Panc1 (cell line): ENCODE results near the gene SLC43A2. TPM values are rescaled to one million over a fixed set of nuclear protein-coding genes. Genes with fewer than 3 reads are reported as not detected.

Source experiments
- ATAC-seq: fragments of 200-7000 bp; cut with Tn5 transposase; 2 replicates; pipeline ENCODE4 v1.9.1; 2020; ENCODE audit warnings: mild to moderate bottlenecking, moderate library complexity
- BruUV-seq: library from RNA; stranded (reverse); fragments of 400-500 nt; replicated peaks from 2 replicates; lab custom pipeline; 2021; lab: Mats Ljungman, UMichigan
- CTCF ChIA-PET: fragments of 300-600 bp; sonication (Branson Sonifier 250); formaldehyde crosslinking; loops from one replicate; lab custom pipeline; 2022; ENCODE audit warnings: antibody characterized with exemption; lab: Charles Lee
- POLR2A ChIA-PET: fragments of 300-600 bp; sonication (Branson Sonifier 250); formaldehyde crosslinking; loops from one replicate; lab custom pipeline; 2022; ENCODE audit warnings: antibody characterized with exemption; lab: Charles Lee
- DNase-seq: peaks from one replicate; pipeline ENCODE4 v3.0.0-alpha.2; 2010; ENCODE audit warnings: low read depth, low spot score
- H3K27ac ChIP-seq: 2 replicates; pipeline ENCODE4 v1.5.1; 2011; ENCODE audit warnings: mild to moderate bottlenecking, low read length, inconsistent platforms
- H3K27me3 ChIP-seq: fragments of 200-500 bp; sonication (Bioruptor generic); 2 replicates; pipeline ENCODE4 v1.6.0; 2014; ENCODE audit warnings: low read length, inconsistent platforms; ENCODE audit not compliant: control insufficient read depth, insufficient read depth
- H3K36me3 ChIP-seq: fragments of 200-500 bp; sonication (Bioruptor generic); 2 replicates; pipeline ENCODE4 v1.5.1; 2014; ENCODE audit warnings: inconsistent platforms, mild to moderate bottlenecking, low read length, moderate library complexity; ENCODE audit not compliant: control insufficient read depth, insufficient read depth
- H3K4me1 ChIP-seq: 2 replicates; pipeline ENCODE4 v1.5.1; 2011; ENCODE audit warnings: inconsistent platforms, mild to moderate bottlenecking, low read length, moderate library complexity; ENCODE audit not compliant: control insufficient read depth, insufficient read depth
- H3K4me3 ChIP-seq, 2 experiments: 2 replicates each; pipeline ENCODE4 v1.5.1; 2011 to 2012; ENCODE audit warnings: low read depth in 2 of 2, low read length in 2 of 2, mild to moderate bottlenecking in 2 of 2, inconsistent platforms in 1 of 2, moderate library complexity in 1 of 2
- H3K9me3 ChIP-seq: fragments of 200-500 bp; sonication (Bioruptor generic); 2 replicates; pipeline ENCODE4 v1.5.1; 2014; ENCODE audit warnings: low read depth, mild to moderate bottlenecking, inconsistent platforms, low read length, moderate library complexity; ENCODE audit not compliant: control insufficient read depth, insufficient read depth
- CTCF ChIP-seq: fragments of 450-650 bp; IDR thresholded peaks from 2 replicates; pipeline ENCODE4 v1.5.1; 2017; ENCODE audit warnings: mild to moderate bottlenecking
- POLR2AphosphoS5 ChIP-seq: IDR thresholded peaks from 2 replicates; pipeline ENCODE4 v1.6.1; 2012; ENCODE audit warnings: mild to moderate bottlenecking, low read depth, low read length, moderate library complexity
- REST ChIP-seq, 2 experiments: IDR thresholded peaks; 2 replicates each; pipeline ENCODE4 v1.6.1; 2011 to 2012; ENCODE audit warnings: low read depth in 2 of 2, control low read depth in 1 of 2, low read length in 1 of 2, mild to moderate bottlenecking in 1 of 2, moderate library complexity in 1 of 2; ENCODE audit not compliant: insufficient read depth in 1 of 2
- SIN3A ChIP-seq: IDR thresholded peaks from 2 replicates; pipeline ENCODE4 v1.6.1; 2012; ENCODE audit warnings: low read depth, mild to moderate bottlenecking, low read length, moderate library complexity, borderline replicate concordance; ENCODE audit not compliant: insufficient read depth
- TCF7L2 ChIP-seq: IDR thresholded peaks from 2 replicates; pipeline ENCODE4 v1.6.1; 2011; ENCODE audit warnings: mild to moderate bottlenecking, low read depth, low read length, inconsistent platforms
- in situ Hi-C: cut with HindIII; loops from 2 replicates; pipeline ENCODE4 v1.10.0; 2016; ENCODE audit warnings: low sequenced_read_pairs, low pct_unique_long_range_greater_than_20kb
- intact Hi-C: fragments of 100-400 bp; cut with micrococcal nuclease; formaldehyde crosslinking; loops from one replicate; pipeline ENCODE4 v1.10.0; 2022; ENCODE audit not compliant: unreplicated experiment
- total RNA-seq: library from RNA; stranded (reverse); gene quantifications from one replicate; pipeline ENCODE4 v1.2.1, GENCODE V29; 2021; ENCODE audit not compliant: unreplicated experiment

SLC43A2 gene
- total RNA-seq, 1 experiment from 2014 or later = 23.3 TPM

DNA sequence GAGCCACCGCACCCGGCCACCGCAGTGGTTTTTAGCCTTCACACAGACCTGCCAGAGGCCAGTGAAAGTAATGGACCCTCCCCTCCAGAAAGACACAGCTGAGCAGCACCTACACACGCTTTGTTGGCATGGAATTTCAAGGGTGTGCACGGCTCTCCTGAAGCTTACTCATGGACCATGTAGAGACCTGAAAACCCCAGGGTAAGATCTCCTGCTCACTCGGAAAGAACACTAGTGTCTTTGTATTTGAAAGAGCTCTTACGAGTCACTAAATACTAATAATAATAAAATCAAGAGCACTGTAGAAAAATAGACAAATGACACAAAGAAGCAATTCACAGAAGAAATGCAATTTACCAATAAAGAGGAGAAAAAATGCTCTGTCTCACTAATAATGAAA is 20.0 kb downstream of the SLC43A2 start:
- no peaks in the 10 kb centered on the region for H3K9me3 ChIP-seq
- TF ChIP-seq POLR2AphosphoS5 (no peak), REST (IDR thresholded peaks at IDR 0.05; ENCODE audit: insufficient read depth in 1 of 2, low read depth in 2 of 2, low read length in 1 of 2) (no peak), TCF7L2 (no peak), CTCF (no peak), SIN3A (no peak)
- no peaks in the 10 kb centered on the region for H3K27me3 ChIP-seq
- ChIA-PET POLR2A (no interaction called here), CTCF (no interaction called here)
- intact Hi-C loops = no loop called here
- no peaks in the 10 kb centered on the region for H3K36me3 ChIP-seq
- no peak for ATAC-seq
- in situ Hi-C loops = no loop called here
- H3K27ac ChIP-seq = no peak overlapping the region
- no peak overlapping the region for H3K4me3 ChIP-seq
- no peaks in the 10 kb centered on the region for H3K4me1 ChIP-seq
- DNase-seq = no peak
- no TSS peak for BruUV-seq

- Histone ChIP-seq H3K27me3 (no peaks in the 10 kb centered on the region), H3K9me3 (no peaks in the 10 kb centered on the region), H3K36me3 (no peaks in the 10 kb centered on the region), H3K27ac (no peak overlapping the region), H3K4me1 (no peaks in the 10 kb centered on the region), H3K4me3 (no peak overlapping the region)
- CTCF ChIA-PET = no interaction called here
- TF ChIP-seq POLR2AphosphoS5 (no peak), CTCF (no peak), REST (IDR thresholded peaks at IDR 0.05; ENCODE audit: insufficient read depth in 1 of 2, low read depth in 2 of 2, low read length in 1 of 2) (no peak), TCF7L2 (no peak), SIN3A (no peak)
- ATAC-seq (no peak), DNase-seq (no peak)
- POLR2A ChIA-PET = no interaction called here
- intact Hi-C loops (no loop called here), in situ Hi-C loops (no loop called here)
- BruUV-seq = no TSS peak
Observed at GRCh38 chr17:1607971-1608320, 20.7 kb downstream of the SLC43A2 start.
